Fibroblast of skin of abdomen (primary cell): ENCODE measurements around the gene PRKAR1B.
"Not testable (repeated sequence)": the region's sequence is repeated elsewhere in the genome, so short reads cannot be mapped to it uniquely, and the experiment has no call there.

ENCODE experiments used
- DNase-seq: peaks from one replicate; pipeline ENCODE4 v3.0.0-alpha.2; 2013

The PRKAR1B gene

GRCh38 chr7:641966-642365, 85.1 kb downstream of the PRKAR1B start:
- no peak for DNase-seq

DNA sequence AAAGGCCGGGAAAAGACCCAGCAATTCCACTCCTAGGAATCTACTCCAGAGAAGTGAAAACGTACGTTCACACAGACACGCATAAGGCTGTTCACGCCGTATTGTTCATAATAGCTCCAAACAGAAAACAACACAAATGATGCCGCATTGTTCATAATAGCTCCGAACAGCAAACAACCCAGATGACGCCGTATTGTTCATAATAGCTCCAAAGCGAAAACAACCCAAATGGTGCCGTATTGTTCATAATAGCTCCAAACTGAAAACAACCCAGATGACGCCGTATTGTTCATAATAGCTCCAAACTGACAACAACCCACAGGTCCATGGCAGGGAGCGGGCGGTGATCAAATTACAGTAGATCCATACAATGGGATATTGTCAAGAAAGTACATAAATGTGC, 85.8 kb downstream of the PRKAR1B start:
- DNase-seq = no peak

DNA sequence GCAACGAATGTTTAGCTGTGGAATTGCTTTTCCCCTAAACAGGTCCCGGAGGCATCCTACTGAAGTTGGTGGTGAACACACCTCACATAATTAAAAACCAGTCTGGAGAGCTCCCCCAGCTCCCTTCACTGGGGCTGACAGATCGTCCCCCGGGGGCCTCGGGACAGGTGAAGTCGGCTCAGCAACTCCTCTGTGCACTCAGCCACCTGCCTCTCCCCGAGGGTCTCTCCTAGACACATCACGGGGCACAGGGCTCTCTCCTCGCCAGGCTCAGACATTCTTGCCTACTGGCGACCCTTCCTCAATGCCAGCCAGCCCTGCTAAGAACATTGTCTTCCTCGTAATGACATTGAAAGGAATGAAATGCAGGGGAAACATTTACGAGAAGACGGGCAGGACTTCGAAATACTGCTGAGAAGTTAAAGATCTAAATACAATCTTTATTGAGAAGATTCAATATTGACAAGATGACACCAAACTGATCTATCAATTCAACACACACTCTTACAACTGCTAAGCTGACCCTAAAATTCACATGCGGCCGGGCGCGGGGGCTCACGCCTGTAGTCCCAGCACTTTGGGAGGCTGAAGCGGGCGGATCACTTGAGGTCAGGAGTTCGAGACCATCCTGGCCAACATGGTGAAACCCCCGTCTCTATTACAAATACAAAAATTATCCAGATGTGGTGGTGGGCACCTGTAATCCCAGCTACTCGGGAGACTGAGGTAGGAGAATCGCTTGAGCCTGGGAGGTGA, 88.6 kb downstream of the PRKAR1B start:
- no peak for DNase-seq

DNA sequence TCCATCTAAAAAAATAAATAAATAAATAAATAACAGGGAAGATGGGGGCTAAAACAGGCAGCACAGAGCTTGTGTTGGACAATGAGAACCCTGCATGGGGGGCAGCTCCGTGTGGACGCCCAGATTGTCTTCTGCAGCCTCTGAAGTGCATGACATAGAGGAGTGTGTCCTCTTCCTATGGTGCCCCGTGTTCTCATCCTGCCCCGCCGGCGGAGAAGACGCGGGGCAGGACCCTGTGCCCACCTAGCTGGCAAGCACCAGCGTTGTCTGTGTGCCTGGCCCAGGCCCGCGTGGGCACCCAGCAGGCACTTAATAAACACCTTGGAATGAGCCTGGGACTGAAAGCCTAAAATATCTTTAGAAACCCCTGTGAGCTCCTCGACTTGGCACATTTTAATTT, 89.3 kb downstream of the PRKAR1B start:
- no peak for DNase-seq

DNA sequence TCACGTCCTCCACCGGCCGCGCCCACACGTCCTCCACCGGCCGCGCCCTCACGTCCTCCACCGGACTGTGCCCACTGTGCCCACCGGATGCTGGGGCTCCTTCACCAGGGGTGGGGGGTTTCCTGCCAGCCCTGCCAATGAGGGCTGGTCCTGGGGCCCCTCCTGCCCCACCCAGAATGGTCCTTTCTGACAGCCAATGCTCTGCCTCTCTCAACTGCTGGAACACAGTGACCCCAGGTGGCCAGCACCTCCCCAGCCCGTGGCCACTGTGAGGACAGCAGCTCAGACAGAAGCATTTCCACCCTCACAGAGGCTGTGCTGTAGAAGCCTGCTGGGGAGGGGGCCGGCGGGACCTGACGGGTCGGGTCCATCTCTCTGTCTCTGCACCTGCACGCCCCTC, 90.7 kb downstream of the PRKAR1B start:
- DNase-seq = no peak

DNA sequence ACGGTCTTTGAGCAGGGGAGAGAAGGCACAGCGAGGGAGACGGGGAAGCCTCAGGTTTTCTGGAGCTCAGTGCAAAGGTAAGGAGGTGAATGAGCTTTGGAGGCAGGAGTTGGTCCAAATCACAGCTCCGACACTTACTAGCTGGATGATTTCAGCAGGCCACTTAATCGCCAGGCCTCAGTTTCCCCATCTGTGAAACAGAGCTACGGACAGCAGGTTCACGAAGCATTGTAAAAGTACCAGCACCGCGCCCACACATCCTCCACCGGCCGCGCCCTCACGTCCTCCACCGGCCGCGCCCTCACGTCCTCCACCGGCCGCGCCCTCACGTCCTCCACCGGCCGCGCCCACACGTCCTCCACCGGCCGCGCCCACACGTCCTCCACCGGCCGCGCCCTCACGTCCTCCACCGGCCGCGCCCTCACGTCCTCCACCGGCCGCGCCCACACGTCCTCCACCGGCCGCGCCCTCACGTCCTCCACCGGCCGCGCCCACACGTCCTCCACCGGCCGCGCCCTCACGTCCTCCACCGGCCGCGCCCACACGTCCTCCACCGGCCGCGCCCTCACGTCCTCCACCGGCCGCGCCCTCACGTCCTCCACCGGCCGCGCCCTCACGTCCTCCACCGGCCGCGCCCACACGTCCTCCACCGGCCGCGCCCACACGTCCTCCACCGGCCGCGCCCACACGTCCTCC, 91.2 kb downstream of the PRKAR1B start:
- DNase-seq = not testable (repeated sequence)

GRCh38 chr7:635227-635626, 91.9 kb downstream of the PRKAR1B start:
- DNase-seq = no peak

DNA sequence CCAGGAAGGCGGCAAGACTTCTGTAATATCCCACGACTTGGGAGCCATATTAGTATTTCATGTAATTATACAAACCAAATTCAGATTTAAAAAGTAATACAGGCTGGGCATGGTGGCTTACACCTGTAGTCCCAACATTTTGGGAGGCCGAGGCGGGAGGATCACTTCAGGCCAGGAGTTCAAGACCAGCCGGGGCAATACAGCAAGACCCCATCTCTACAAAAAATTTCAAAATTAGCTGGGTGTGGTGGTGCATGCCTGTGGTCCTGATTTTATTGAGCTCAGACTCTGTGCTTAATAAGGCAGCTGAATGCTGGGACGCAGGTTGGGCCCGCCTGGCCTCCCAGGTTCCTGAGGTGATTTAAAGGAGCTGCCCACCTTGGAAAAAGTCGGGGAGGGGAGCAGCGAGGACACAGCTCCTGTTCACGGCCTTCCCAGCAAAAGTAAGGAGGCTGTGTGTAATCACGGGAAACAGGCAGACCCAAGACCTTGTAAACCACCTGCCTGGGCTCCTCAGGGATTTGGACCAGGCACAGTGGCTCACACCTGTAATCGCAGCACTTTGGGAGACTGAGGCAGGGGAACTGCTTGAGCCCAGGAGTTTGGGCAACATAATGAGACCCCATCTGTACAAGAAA, 93.6 kb downstream of the PRKAR1B start:
- no peak for DNase-seq

DNA sequence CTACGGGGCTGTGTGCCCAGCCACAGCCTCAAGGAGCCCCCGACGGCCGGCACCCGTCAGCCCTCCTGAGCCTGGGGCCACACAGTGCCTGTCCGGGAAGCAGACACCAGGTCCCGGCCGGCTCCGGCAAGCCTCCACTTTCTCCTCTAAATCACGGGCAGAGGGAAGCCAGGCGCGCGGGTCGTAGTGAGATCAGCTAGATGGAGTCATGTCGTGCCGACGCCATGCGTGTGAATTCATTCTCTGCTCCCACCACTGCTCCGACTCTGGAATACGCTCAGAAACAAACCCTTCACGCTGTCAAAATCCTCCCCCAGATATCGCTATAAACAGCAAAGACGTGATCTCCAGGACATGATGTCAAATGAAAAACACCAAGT, 94.3 kb downstream of the PRKAR1B start:
- no peak for DNase-seq

DNA sequence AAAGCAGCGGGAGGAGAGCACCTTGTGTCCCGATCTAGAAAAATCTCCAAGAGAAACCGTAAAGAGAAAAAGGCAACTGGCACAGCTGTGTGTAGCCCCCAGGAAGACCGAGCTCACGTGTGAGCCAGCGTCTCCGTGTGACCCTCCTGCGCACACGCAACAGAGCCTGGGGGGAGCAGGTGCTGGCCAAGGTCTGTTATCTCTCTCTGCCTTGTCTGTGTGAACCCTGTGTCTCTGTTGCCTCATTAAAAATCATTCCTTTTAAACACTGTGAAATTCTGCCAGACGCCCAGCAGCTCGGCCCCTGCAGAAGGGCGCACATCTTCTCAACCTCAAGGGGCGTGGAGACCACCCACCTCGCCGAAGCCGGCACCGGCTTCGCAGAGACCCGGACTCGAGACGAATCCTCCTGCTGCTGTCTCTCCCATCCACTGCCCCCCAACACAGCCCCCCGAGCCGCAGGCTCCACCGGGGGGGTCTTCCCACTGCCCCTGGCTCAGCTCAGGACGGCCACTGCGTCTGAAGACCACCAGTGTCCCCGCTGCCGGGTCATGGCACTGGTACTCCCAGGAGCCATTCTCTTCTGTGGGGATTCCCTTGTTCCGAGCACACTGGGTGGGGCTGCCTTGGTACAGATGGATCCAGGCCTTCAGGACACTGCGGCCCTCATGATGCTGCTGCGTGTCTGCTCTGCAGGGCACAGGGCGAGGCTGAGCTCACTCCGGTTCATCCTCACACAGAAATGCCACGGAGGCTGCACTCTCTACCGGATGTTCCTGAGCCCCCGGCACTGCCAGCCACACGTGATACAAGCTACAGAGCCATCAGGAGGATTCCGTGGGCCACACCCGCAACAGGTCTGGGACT, 94.9 kb downstream of the PRKAR1B start:
- DNase-seq = no peak

- no peak for DNase-seq
Observed at GRCh38 chr7:631291-631711, 95.8 kb downstream of the PRKAR1B start.

- no peak for DNase-seq
Observed at GRCh38 chr7:630539-630938, 96.5 kb downstream of the PRKAR1B start.

GRCh38 chr7:630111-630511, 97.0 kb downstream of the PRKAR1B start:
- no peak for DNase-seq

DNA sequence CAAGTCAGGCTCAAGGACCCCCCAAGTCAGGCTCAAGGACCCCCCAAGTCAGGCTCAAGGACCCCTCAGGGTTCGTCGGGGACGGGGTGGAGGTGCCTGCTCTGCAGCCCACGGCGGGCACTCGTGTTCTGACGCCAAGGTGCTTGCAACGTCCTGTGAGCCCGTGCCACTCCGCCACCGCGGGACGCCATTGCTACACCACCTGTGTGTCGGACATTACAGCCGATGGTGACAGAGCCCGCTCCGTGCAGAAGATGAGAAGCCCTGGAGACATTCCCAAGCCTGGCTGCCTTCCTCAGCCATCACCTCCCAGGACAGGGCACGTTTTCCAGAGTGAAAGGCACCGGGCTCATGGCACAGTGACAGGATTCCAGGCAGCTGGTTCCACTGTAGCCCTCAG, 98.3 kb downstream of the PRKAR1B start:
- no peak for DNase-seq

DNA sequence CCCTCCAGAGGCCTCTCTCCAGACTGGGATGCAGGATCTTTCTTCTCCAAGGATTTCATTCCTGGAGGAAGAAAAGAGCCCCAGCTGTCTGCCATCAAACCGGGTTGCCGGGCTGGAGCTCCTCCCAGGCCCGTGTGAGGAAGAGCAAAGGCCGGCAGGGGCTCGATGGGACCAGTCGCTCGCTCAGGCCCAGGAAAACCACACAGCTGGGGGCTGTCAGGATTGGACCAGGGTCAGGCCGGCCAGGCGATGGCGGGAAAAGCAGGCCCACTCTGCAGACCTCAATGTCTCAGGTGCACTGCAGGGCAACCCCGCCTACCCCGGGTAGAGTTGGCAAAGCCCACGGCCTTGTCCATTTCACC, 98.7 kb downstream of the PRKAR1B start:
- DNase-seq = no peak

- DNase-seq = no peak
Observed at GRCh38 chr7:627661-628401, 99.2 kb downstream of the PRKAR1B start.

DNA sequence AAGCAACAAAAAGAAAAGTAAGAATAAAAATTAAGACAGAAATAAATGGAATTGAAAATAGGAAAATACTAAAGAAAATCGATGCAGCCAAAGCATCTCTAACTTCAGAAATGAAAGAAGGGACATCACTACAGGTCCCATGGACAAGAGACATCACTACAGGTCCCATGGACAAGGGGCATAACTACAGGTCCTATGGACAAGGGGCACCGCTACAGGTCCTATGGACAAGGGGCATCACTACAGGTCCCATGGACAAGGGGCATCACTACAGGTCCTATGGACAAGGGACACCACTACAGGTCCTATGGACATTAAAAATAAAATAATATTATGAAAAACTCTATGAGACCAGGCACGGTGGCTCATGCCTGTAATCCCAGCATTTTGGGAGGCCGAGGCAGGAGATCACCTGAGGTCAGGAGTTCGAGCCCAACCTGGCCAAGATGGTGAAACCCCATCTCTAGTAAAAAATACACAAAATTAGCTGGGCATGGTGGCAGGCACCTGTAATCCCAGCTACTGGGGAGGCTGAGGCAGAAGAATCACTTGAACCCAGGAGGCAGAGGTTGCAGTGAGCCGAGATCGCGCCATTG, 101.6 kb downstream of the PRKAR1B start:
- DNase-seq = no peak

DNA sequence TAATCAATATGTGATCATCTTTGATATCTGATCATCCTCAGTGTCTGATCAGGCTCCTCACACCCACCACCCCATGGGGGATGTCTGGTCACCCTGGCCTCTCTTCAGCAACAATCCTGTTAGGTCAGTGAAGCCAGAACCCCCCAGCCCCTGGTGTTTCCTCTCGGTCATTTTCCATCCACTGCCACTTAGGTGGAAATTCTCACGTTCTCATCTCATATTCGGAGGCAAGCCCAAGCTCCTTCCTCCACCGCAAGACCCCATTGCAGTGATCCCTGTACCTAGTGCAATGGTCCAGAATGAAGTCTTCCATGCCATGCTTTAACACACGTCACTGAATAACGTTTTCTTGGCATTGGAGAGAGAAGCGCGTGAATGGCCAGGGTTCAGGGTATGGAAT, 103.6 kb downstream of the PRKAR1B start:
- DNase-seq = no peak

DNA sequence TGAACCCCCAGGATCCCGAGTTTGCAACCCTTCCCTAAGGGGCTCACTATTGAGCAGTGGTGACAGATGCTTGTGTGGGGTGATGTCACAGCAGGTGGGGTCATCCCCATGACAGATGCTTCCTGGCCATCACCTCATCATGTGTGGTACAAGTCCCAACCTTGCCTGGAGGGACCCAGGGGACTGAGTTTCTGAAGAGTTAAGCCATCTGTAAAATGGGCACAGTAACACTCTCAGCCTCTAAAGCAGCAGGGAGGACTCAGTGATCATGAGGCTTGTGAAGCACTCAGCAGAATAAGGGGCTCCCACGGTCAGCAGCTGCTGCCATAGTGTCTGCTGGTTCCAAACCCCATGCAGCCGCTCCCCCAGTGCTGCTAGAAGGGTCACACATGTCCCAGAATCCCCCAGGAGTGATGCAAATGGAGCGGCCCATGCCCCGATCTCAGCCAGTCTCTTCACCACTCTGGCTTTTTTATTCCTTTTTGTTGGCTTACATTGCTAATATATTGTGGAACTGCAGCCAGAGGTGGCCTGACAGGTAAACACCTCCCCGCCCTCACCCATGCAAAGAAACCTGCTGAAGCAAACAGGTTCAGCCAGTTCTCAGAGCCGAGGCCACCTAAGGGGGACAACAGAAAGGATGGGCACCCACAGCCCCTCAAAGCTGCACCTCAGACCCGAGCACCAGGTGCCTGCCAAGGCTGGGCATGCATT, 105.4 kb downstream of the PRKAR1B start:
- no peak for DNase-seq

GRCh38 chr7:620885-621284, 106.2 kb downstream of the PRKAR1B start:
- DNase-seq = no peak

- DNase-seq = peak; percentile 53
Observed at GRCh38 chr7:620056-620455, 107.0 kb downstream of the PRKAR1B start.
